HG03442 (cell line): Measurements from ENCODE around the gene FARS2.
A peak's percentile ranks its signal among the peaks of the same experiment; 100 is the strongest.
"Not testable (repeated sequence)": the region's sequence is repeated elsewhere in the genome, so short reads cannot be mapped to it uniquely, and the experiment has no call there.

ENCODE experiments used
- ATAC-seq: cut with Tn5 transposase; IDR thresholded peaks from one replicate; pipeline ENCODE4 v1.9.1; 2021; ENCODE audit warnings: mild to moderate bottlenecking, moderate library complexity; ENCODE audit not compliant: unreplicated experiment

FARS2 gene

GRCh38 chr6:5772408-5773120 lies 511.3 kb downstream of the FARS2 start:
- no peak for ATAC-seq

GRCh38 chr6:5776104-5776503 lies 514.8 kb downstream of the FARS2 start:
- ATAC-seq, result no peak

- no peak for ATAC-seq
These were observed 515.5 kb downstream of the FARS2 start for GRCh38 chr6:5776706-5777390.

- peak; percentile 91 for ATAC-seq
These were observed 517.1 kb downstream of the FARS2 start for GRCh38 chr6:5778317-5778857.

GRCh38 chr6:5778906-5779305 lies 517.6 kb downstream of the FARS2 start:
- ATAC-seq, result no peak

GRCh38 chr6:5781019-5781418 lies 519.7 kb downstream of the FARS2 start:
- no peak for ATAC-seq

- ATAC-seq, result no peak
These were observed 520.7 kb downstream of the FARS2 start for GRCh38 chr6:5781966-5782556.

GRCh38 chr6:5782783-5783547 lies 521.7 kb downstream of the FARS2 start:
- no peak for ATAC-seq

- ATAC-seq, result no peak
These were observed 522.3 kb downstream of the FARS2 start for GRCh38 chr6:5783584-5784089.

- no peak for ATAC-seq
These were observed 523.9 kb downstream of the FARS2 start for GRCh38 chr6:5785249-5785648.

- no peak for ATAC-seq
These were observed 525.1 kb downstream of the FARS2 start for GRCh38 chr6:5786321-5786968.

GRCh38 chr6:5786969-5787720 lies 525.8 kb downstream of the FARS2 start:
- ATAC-seq, result no peak

- not testable (repeated sequence) for ATAC-seq
These were observed 528.1 kb downstream of the FARS2 start for GRCh38 chr6:5789426-5789825.

GRCh38 chr6:5796555-5796954 lies 535.2 kb downstream of the FARS2 start:
- not testable (repeated sequence) for ATAC-seq

GRCh38 chr6:5806406-5806805 lies 545.1 kb downstream of the FARS2 start:
- ATAC-seq, result not testable (repeated sequence)

- ATAC-seq, result no peak
These were observed 548.1 kb downstream of the FARS2 start for GRCh38 chr6:5809450-5809849.

- no peak for ATAC-seq
These were observed 550.7 kb downstream of the FARS2 start for GRCh38 chr6:5811997-5812396.

- no peak for ATAC-seq
These were observed 552.3 kb downstream of the FARS2 start for GRCh38 chr6:5813625-5814027.

- no peak for ATAC-seq
These were observed 552.8 kb downstream of the FARS2 start for GRCh38 chr6:5814116-5814515.

- no peak for ATAC-seq
These were observed 553.6 kb downstream of the FARS2 start for GRCh38 chr6:5814901-5815300.
